WERI-Rb-1 (cell line): Measurements from ENCODE around the gene CDK13.

Source experiments
- DNase-seq: peaks from one replicate; pipeline ENCODE4 v3.0.0-alpha.2; 2020
- H3K27ac ChIP-seq: fragments of 250-450 bp; sonication (Bioruptor Pico); 2 replicates; pipeline ENCODE4 v1.5.1; 2020; ENCODE audit warnings: mild to moderate bottlenecking, moderate library complexity
- H3K27me3 ChIP-seq: fragments of 250-450 bp; sonication (Bioruptor Pico); 2 replicates; pipeline ENCODE4 v1.5.1; 2021; ENCODE audit warnings: mild to moderate bottlenecking, low read depth, moderate library complexity; ENCODE audit not compliant: insufficient read depth, severe bottlenecking
- H3K36me3 ChIP-seq: fragments of 250-450 bp; sonication (Bioruptor Pico); 2 replicates; pipeline ENCODE4 v1.5.1; 2020; ENCODE audit warnings: mild to moderate bottlenecking, moderate library complexity
- H3K4me3 ChIP-seq: 2 replicates; pipeline ENCODE4 v1.5.1; 2011; ENCODE audit warnings: low read depth, mild to moderate bottlenecking, control low read depth, low read length
- H3K9me3 ChIP-seq: fragments of 250-450 bp; sonication (Bioruptor Pico); 2 replicates; pipeline ENCODE4 v1.5.1; 2021; ENCODE audit warnings: mild to moderate bottlenecking, moderate library complexity; ENCODE audit not compliant: severe bottlenecking
- TF ChIP-seq, protein P1 (sequence below): IDR thresholded peaks from 2 replicates; pipeline ENCODE4 v1.5.1; 2011; ENCODE audit warnings: low read depth, mild to moderate bottlenecking, control low read depth, inconsistent platforms, low read length

Gene CDK13

DNA sequence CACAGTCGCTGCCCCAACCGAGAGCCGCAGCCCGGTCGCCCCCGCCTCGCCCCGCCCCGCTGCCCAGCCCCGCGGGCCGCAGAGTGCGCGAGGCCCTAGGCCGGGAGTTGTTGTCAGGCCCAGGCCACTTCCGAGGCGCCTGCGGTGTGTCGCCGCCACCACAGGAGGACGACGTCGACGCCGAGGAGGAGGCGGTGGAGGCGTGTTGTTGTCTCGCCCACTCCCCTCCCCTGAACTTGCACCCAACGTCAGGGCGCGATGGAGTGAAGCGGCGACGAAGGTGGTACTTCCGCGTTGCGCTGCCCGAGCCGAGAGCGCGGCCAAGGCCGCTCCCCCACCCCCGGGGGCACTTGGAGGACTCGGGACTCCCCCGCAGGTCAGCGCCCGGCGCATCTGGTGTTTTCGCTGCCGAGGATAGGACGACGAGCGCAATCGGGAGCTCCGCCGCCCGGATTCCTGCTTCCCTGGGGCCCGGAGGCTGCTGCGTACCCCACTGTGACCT is at the start of gene CDK13:
TSS of gene CDK13 (plus strand) at position 286 of the 502 bp plus-strand sequence. CDS start 386 bp downstream, outside the sequence.
- H3K9me3 ChIP-seq: no peaks in the 10 kb centered on the region

DNA sequence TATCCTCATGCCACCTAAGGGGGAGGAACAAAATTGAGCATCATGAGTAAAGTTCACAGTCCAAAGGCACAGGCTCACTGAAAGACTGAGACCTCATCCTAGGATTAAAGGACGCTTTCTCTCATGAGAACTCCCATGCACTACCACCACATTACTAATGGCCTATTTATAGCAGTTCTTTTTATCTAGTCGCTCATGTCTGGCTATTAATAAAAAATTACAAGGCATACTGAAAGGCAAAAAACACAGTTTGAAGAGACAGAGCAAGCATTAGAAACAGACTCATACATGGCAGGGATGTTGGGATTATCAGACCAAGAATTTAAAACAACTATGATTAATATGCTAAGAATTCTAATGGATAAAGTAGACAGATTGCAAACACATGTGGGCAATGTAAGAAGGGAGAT is 46.0 kb upstream of the CDK13 start:
- H3K27ac ChIP-seq: no peak overlapping the region
- no peak for DNase-seq
- no peaks in the 10 kb centered on the region for H3K27me3 ChIP-seq
- TF ChIP-seq, protein P1, sequence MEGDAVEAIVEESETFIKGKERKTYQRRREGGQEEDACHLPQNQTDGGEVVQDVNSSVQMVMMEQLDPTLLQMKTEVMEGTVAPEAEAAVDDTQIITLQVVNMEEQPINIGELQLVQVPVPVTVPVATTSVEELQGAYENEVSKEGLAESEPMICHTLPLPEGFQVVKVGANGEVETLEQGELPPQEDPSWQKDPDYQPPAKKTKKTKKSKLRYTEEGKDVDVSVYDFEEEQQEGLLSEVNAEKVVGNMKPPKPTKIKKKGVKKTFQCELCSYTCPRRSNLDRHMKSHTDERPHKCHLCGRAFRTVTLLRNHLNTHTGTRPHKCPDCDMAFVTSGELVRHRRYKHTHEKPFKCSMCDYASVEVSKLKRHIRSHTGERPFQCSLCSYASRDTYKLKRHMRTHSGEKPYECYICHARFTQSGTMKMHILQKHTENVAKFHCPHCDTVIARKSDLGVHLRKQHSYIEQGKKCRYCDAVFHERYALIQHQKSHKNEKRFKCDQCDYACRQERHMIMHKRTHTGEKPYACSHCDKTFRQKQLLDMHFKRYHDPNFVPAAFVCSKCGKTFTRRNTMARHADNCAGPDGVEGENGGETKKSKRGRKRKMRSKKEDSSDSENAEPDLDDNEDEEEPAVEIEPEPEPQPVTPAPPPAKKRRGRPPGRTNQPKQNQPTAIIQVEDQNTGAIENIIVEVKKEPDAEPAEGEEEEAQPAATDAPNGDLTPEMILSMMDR: no peak
- H3K9me3 ChIP-seq: no peaks in the 10 kb centered on the region
- H3K4me3 ChIP-seq: no peak overlapping the region
- no peaks in the 10 kb centered on the region for H3K36me3 ChIP-seq

More for the DNA sequence above, at the start of gene CDK13:
- Histone ChIP-seq H3K4me3 (peak within 1 kb of the TSS; percentile 91), H3K27ac (peak within 1 kb of the TSS; percentile 95), H3K27me3 (no peaks in the 10 kb centered on the region), H3K36me3 (peaks cover 18% of the 10 kb centered on the region; the same call in 1 of the 2 replicates)
- TF ChIP-seq, protein P1: peak; percentile 45; the same call in 1 of the 2 replicates
- DNase-seq: peak; percentile 89

DNA sequence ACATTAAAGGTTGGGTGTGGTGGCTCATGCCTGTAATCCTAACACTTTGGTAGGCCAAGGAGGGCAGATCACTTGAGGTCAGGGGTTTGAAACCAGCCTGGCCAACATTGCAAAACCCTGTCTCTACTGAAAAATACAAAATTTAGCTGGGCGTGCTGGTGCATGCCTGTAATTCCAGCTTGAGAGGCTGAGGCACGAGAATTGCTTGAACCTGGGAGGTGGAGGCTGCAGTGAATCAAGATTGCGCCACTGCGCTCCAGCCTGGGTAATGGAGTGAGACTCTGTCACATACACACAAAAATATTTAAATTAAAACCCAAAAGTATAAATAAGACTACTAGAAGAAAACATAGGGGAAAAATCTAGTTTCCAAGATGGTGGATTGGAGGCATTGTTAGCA is 41.9 kb upstream of the CDK13 start:
- H3K27ac ChIP-seq: no peak overlapping the region
- DNase-seq: no peak
- no peaks in the 10 kb centered on the region for H3K9me3 ChIP-seq
- no peaks in the 10 kb centered on the region for H3K27me3 ChIP-seq
- no peak overlapping the region for H3K4me3 ChIP-seq
- no peaks in the 10 kb centered on the region for H3K36me3 ChIP-seq
- TF ChIP-seq, protein P1: no peak

DNA sequence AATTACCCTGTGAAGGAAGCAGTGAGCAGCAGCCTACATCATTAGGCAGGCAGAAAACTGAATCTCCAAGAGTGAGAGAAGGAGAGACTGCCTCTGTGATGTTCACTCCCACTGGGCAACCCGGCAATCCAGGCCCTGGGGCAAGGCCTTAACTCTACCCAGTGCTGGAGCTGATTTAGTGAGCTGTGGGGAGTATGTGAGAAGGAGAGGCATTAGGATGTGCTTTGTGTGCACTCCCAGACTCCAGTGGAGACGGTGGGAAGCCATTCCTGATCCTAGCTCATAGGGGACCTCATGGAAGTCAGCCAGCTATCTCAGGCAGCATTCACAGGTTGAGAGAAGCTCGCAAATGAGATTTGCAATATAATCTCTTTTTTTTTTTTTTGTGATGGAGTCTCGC is 41.1 kb upstream of the CDK13 start:
- Histone ChIP-seq H3K27me3 (no peaks in the 10 kb centered on the region), H3K27ac (no peak overlapping the region), H3K36me3 (no peaks in the 10 kb centered on the region), H3K4me3 (no peak overlapping the region), H3K9me3 (no peaks in the 10 kb centered on the region)
- no peak for DNase-seq
- TF ChIP-seq, protein P1: no peak

DNA sequence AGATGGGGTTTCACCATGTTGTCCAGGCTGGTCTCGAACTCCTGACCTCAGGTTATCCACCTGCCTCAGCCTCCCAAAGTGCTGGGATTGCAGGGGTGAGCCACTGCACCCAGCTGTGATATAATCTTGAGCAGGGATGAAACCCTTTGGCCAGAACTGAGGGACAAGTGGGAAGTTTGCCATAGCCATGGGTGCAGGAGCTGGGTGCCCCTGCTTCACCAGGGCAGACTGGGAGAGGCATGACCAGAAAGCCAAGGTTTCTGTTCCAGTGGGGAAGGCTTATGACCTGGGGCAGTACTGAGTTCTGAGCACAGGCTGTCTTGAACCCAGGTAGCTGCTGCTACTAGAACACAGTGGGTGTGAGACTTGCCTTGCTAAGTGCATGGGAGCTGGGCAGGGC is 40.5 kb upstream of the CDK13 start:
- Histone ChIP-seq H3K27me3 (no peaks in the 10 kb centered on the region), H3K9me3 (no peaks in the 10 kb centered on the region), H3K4me3 (no peak overlapping the region), H3K27ac (no peak overlapping the region), H3K36me3 (no peaks in the 10 kb centered on the region)
- no peak for DNase-seq
- TF ChIP-seq, protein P1: no peak

DNA sequence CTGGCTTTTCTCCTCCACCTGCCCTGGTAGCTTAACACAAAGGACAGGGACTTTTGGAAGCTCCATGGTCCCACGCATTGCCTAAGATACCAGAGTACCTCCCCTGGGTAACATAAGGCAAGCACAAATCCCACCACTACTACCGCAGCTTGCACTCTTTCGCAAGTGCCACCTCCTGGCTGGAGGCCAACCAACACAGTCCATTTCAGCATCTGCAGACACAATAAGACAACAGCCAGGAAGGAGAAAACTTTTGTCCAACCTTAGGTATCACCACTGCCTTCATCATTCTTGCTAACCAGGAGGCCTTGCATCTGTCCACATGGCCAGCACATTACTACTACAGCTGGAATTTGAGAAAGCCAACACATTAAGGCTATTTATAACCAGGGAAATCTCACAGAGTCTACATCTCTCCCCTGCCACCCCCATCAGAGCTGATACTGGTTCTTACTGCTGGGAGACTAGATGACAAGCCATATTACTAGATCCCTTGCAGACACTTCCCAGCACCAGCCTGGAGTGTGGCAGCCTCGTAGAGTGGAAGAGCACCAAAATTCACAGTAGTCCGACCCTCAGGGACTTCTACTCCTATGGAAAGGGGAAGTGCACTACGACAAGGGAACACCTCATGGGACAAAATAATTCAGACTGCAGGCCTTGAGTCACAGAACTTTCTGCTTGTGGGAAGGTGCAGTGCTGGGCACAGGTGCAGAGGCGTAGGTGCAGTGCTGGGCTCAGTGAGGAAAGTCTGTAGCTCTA is 39.8 kb upstream of the CDK13 start:
- no peaks in the 10 kb centered on the region for H3K27me3 ChIP-seq
- TF ChIP-seq, protein P1: no peak
- H3K36me3 ChIP-seq: no peaks in the 10 kb centered on the region
- H3K9me3 ChIP-seq: no peaks in the 10 kb centered on the region
- no peak for DNase-seq
- H3K4me3 ChIP-seq: no peak overlapping the region
- H3K27ac ChIP-seq: no peak overlapping the region
